Measurements from ENCODE around the gene PTTG2.

GRCh38 chr4:37953620-37954293 lies 6.4 kb upstream of the PTTG2 start:
- TF ChIP-seq POLR2A (IDR thresholded peaks at IDR 0.05), result no peak
- TF ChIP-seq, protein P1, sequence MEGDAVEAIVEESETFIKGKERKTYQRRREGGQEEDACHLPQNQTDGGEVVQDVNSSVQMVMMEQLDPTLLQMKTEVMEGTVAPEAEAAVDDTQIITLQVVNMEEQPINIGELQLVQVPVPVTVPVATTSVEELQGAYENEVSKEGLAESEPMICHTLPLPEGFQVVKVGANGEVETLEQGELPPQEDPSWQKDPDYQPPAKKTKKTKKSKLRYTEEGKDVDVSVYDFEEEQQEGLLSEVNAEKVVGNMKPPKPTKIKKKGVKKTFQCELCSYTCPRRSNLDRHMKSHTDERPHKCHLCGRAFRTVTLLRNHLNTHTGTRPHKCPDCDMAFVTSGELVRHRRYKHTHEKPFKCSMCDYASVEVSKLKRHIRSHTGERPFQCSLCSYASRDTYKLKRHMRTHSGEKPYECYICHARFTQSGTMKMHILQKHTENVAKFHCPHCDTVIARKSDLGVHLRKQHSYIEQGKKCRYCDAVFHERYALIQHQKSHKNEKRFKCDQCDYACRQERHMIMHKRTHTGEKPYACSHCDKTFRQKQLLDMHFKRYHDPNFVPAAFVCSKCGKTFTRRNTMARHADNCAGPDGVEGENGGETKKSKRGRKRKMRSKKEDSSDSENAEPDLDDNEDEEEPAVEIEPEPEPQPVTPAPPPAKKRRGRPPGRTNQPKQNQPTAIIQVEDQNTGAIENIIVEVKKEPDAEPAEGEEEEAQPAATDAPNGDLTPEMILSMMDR (IDR thresholded peaks at IDR 0.05), result no peak
- no peak for TF ChIP-seq EP300 (IDR thresholded peaks at IDR 0.05)

Measured in tibial nerve (tissue), 4 donors.